Duodenal mucosa (tissue), 2 donors: ENCODE results near the gene ING5.

Source experiments
- H3K27ac ChIP-seq: one replicate; pipeline ENCODE4 v1.7.0; 2013; ENCODE audit warnings: low read depth, low read length
- H3K27me3 ChIP-seq, 2 donors: one replicate each; pipeline ENCODE4 v1.7.0; 2013; ENCODE audit warnings: low read length in 2 of 2, control low read depth in 1 of 2; ENCODE audit not compliant: insufficient read depth in 2 of 2, control insufficient read depth in 1 of 2
- H3K36me3 ChIP-seq, 2 donors: one replicate each; pipeline ENCODE4 v1.7.0; 2013; ENCODE audit warnings: low read length in 2 of 2, control low read depth in 1 of 2; ENCODE audit not compliant: insufficient read depth in 2 of 2, control insufficient read depth in 1 of 2
- H3K4me1 ChIP-seq, 2 donors: one replicate each; pipeline ENCODE4 v1.7.0; 2013; ENCODE audit warnings: low read length in 2 of 2, control low read depth in 1 of 2; ENCODE audit not compliant: insufficient read depth in 2 of 2, control insufficient read depth in 1 of 2
- H3K4me3 ChIP-seq, 2 donors: one replicate each; pipeline ENCODE4 v1.7.0; 2013; ENCODE audit warnings: low read length in 2 of 2, low read depth in 1 of 2
- H3K9ac ChIP-seq, 2 donors: one replicate each; pipeline ENCODE4 v1.7.0; 2013; ENCODE audit warnings: low read length in 2 of 2, low read depth in 1 of 2
- H3K9me3 ChIP-seq, 2 donors: one replicate each; pipeline ENCODE4 v1.7.0; 2013; ENCODE audit warnings: low read length in 2 of 2, control low read depth in 1 of 2; ENCODE audit not compliant: control insufficient read depth in 1 of 2

The ING5 gene

GRCh38 chr2:241773511-241774418, 71.9 kb downstream of the ING5 start:
- H3K4me3 ChIP-seq, result no peak overlapping the region
- H3K27ac ChIP-seq, result no peak overlapping the region
- H3K36me3 ChIP-seq, result no peaks in the 10 kb centered on the region
- no peaks in the 10 kb centered on the region for H3K27me3 ChIP-seq
- no peak overlapping the region for H3K9ac ChIP-seq
- H3K4me1 ChIP-seq, result peaks cover 15 to 18% of the 10 kb centered on the region in 2 donors
- no peaks in the 10 kb centered on the region for H3K9me3 ChIP-seq

DNA sequence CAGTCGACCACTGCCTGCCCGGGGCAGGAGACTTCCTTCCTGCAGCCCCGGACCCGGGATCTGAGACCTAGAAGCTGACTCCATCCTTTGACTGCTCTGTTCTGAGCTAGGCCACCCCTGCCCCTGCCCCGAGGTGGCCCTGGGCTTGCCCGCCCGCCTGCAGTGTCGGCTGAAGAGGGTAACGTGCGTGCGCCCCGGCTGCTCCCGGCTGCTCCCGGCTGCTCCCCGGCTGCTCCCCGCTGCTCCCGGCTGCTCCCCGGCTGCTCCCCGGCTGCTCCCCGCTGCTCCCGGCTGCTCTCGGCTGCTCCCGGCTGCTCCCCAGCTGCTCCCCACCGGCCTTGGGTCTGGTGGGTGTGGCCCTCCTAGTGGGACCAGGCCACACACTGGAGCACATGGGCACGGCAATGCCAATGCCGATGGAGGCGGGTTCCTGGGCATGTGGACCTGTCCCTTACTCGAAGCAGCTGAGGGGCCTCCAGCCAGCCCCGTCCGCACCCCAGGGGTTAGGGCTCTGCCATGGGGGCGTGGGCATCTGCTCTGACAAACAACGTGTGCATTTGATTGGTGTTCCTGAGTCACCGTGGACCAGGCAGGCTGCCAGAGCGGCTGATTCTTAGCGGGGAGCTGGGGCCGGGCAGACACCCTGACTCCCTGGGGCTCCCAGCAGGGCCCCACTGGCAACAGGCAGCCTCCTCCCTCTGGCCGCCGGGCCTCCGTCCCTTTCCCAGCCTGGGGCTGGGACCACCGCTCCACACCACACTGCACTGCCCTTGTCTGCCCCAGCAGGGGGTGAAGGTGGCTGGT, 72.8 kb downstream of the ING5 start:
- no peaks in the 10 kb centered on the region for H3K27me3 ChIP-seq
- H3K9me3 ChIP-seq, result no peaks in the 10 kb centered on the region
- no peak overlapping the region for H3K27ac ChIP-seq
- no peaks in the 10 kb centered on the region for H3K36me3 ChIP-seq
- H3K4me3 ChIP-seq, result no peak overlapping the region
- H3K9ac ChIP-seq, result no peak overlapping the region
- H3K4me1 ChIP-seq, result peaks cover 15 to 18% of the 10 kb centered on the region in 2 donors

- H3K4me3 ChIP-seq, result no peak overlapping the region
- peaks cover 15 to 18% of the 10 kb centered on the region in 2 donors for H3K4me1 ChIP-seq
- H3K27ac ChIP-seq, result no peak overlapping the region
- no peaks in the 10 kb centered on the region for H3K36me3 ChIP-seq
- H3K9me3 ChIP-seq, result no peaks in the 10 kb centered on the region
- H3K27me3 ChIP-seq, result no peaks in the 10 kb centered on the region
- no peak overlapping the region for H3K9ac ChIP-seq
Observed at GRCh38 chr2:241775223-241776177, 73.7 kb downstream of the ING5 start.

DNA sequence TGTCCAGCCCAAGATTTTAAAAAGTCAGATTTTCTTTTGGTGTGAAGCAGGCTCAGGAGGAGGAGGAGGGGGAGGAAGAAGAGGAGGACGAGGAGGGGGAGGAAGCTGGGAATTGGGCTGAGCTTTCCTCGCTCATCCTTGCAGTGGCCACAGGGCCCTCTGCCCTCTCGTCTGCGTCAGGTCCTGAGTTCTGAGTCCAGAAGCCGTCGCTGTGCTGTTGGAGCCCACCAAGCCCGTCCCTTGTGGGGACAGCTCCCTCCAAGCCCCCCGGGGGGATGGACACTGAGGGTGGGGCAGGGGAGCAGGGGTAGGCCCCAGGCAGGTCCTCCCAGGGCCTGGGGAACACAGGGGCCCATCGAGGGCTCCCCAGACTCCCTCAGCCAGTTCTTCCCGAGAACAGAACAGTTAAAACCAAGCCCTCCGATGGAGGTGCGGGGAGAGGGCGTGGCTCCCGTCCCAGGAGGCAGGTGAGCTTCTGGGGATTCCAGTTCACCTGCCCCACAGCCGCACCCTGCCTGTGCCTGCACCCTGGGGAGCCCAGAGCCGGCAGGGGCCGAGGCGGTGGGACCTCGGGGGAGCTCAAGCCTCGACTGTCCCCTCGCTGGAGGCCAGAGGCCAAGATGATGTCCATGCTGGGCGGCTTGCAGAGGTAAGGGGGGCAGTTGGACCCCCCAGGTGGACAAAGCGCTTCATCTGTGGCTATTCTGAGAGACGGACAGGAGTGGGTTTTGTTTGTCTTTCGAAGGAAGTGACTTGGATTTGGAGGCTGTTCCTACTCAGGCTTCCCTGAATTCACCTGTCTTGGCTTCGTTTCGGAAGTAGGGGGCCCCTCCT, 74.7 kb downstream of the ING5 start, which contains the start of gene GAL3ST2:
GAL3ST2 (plus strand) TSS at position 487 of the 834 bp plus-strand sequence; CDS start at position 621, 134 bp downstream.
- no peak within 1 kb of the TSS for H3K4me3 ChIP-seq
- no peaks in the 10 kb centered on the region for H3K27me3 ChIP-seq
- H3K27ac ChIP-seq, result no peak within 1 kb of the TSS

DNA sequence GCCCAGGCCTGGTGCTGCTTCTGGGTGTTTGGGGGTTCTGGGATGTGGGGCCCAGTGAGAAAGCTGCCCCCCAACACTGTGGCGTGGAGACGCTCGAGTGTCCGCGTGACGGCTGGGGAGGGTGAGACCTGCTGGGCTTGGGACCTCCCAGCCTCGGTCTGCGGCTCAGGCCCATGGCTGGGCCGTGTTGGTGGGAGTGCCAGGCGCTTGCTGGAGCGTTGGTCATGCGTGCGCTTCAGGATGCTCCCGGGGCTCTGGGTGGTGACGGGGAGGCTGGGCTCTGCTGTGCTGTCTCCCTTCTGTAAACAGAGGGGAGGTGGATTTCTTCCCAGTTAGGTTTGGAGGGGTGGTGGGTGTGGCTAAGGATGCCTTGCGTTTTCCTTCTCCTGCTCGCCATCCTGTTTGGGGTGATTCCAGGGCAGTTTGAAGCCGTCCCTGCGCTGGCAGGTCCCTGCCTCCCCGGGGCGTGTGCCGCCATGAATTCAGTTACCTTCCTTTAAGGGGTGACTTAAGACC, 75.4 kb downstream of the ING5 start:
- no peak overlapping the region for H3K27ac ChIP-seq
- H3K4me3 ChIP-seq, result no peak overlapping the region
- peaks cover 15 to 18% of the 10 kb centered on the region in 2 donors for H3K4me1 ChIP-seq
- no peak overlapping the region for H3K9ac ChIP-seq
- no peaks in the 10 kb centered on the region for H3K9me3 ChIP-seq
- no peaks in the 10 kb centered on the region for H3K36me3 ChIP-seq
- H3K27me3 ChIP-seq, result no peaks in the 10 kb centered on the region

More for the DNA sequence above, 74.7 kb downstream of the ING5 start, which contains the start of gene GAL3ST2:
- H3K9me3 ChIP-seq, result no peaks in the 10 kb centered on the region
- no peak within 1 kb of the TSS for H3K9ac ChIP-seq
- H3K36me3 ChIP-seq, result no peaks in the 10 kb centered on the region
- peaks cover 15 to 18% of the 10 kb centered on the region in 2 donors for H3K4me1 ChIP-seq

- Histone ChIP-seq H3K9ac (no peak overlapping the region), H3K36me3 (no peaks in the 10 kb centered on the region), H3K9me3 (no peaks in the 10 kb centered on the region), H3K27ac (no peak overlapping the region), H3K4me3 (no peak overlapping the region), H3K4me1 (peaks cover 14 to 15% of the 10 kb centered on the region in 2 donors), H3K27me3 (no peaks in the 10 kb centered on the region)
Observed at GRCh38 chr2:241777686-241778627, 76.1 kb downstream of the ING5 start.
